Activated CD8-positive, alpha-beta memory T cell treated with anti-CD3 and anti-CD28 coated beads for 36 hours (primary cell): ENCODE measurements around the gene TOM1. TPM values are rescaled to one million over a fixed set of nuclear protein-coding genes. Genes with fewer than 3 reads are reported as not detected.

Experiments used
- total RNA-seq, 2 experiments: library from RNA; stranded (reverse); gene quantifications; one replicate each; pipeline ENCODE4 v1.2.3, GENCODE V29; 2021

TOM1 gene
- total RNA-seq, 2 experiments from 2014 or later, result 12.2 to 13.2 TPM

Other genes starting within 250 kb of the TOM1 start
- not detected for gene ISX, start 233.7 kb upstream of the TOM1 start, total RNA-seq
- 10 to 100 TPM; 35.9 to 37.7 TPM for gene HMGXB4, start 42.4 kb upstream of the TOM1 start, total RNA-seq
- 1 to 10 TPM; 1.4 to 1.6 TPM for gene HMOX1, start 81.2 kb downstream of the TOM1 start, total RNA-seq
- 100 to 1,000 TPM; 301 to 309 TPM for gene MCM5, start 100.2 kb downstream of the TOM1 start, total RNA-seq
- gene RASD2, start 240.9 kb downstream of the TOM1 start, total RNA-seq, result under 1 TPM in 1 of 2 experiments, not detected in 1; 0.11 TPM